IMR-90 (cell line): ENCODE measurements around the gene U2SURP. TPM values are rescaled to one million over a fixed set of nuclear protein-coding genes. Genes with fewer than 3 reads are reported as not detected.

Source experiments
- ATAC-seq: fragments of 200-7000 bp; cut with Tn5 transposase; 2 replicates; pipeline ENCODE4 v1.9.1; 2020; ENCODE audit warnings: low read depth, mild to moderate bottlenecking, moderate library complexity
- BruUV-seq: library from RNA; stranded (reverse); fragments of 400-500 nt; replicated peaks from 2 replicates; lab custom pipeline; 2021; lab: Mats Ljungman, UMichigan
- CTCF ChIA-PET: fragments of 300-600 bp; formaldehyde crosslinking; extraction: SDS; loops from one replicate; lab custom pipeline; 2021; ENCODE audit warnings: antibody characterized with exemption; lab: Yijun Ruan, JAX
- POLR2A ChIA-PET: fragments of 300-600 bp; sonication (Branson Sonifier 250); formaldehyde crosslinking; loops from one replicate; lab custom pipeline; 2022; ENCODE audit warnings: antibody characterized with exemption; ENCODE audit not compliant: unreplicated experiment; lab: Charles Lee
- DNase-seq: peaks from one replicate; pipeline ENCODE4 v3.0.0; 2013
- H2AFZ ChIP-seq: replicated peaks from 2 replicates; pipeline ENCODE3; 2013; ENCODE audit warnings: low read length, mild to moderate bottlenecking; ENCODE audit not compliant: poor library complexity
- H2AK5ac ChIP-seq: 2 replicates; pipeline ENCODE4 v1.6.1; 2013; ENCODE audit warnings: low read depth, low read length, inconsistent platforms
- H2AK9ac ChIP-seq: replicated peaks from 2 replicates; pipeline ENCODE3; 2013; ENCODE audit warnings: mild to moderate bottlenecking, low read depth, low read length, moderate library complexity; ENCODE audit not compliant: poor library complexity
- H2BK120ac ChIP-seq: 2 replicates; pipeline ENCODE4 v1.6.1; 2013; ENCODE audit warnings: low read depth, low read length, inconsistent platforms
- H2BK15ac ChIP-seq: 3 replicates; pipeline ENCODE4 v1.6.1; 2013; ENCODE audit warnings: low read depth, low read length, inconsistent platforms
- H2BK20ac ChIP-seq: 2 replicates; pipeline ENCODE4 v1.6.1; 2013; ENCODE audit warnings: low read depth, mild to moderate bottlenecking, inconsistent platforms, low read length, moderate library complexity
- H2BK5ac ChIP-seq: 2 replicates; pipeline ENCODE4 v1.6.1; 2013; ENCODE audit warnings: mild to moderate bottlenecking, low read depth, low read length, inconsistent platforms; ENCODE audit not compliant: poor library complexity, severe bottlenecking
- H3K14ac ChIP-seq: replicated peaks from 2 replicates; pipeline ENCODE4 v1.6.1; 2013; ENCODE audit warnings: low read depth, low read length, inconsistent platforms
- H3K18ac ChIP-seq: 2 replicates; pipeline ENCODE4 v1.6.1; 2013; ENCODE audit warnings: low read depth, low read length, control low read depth
- H3K23ac ChIP-seq: 2 replicates; pipeline ENCODE4 v1.6.1; 2013; ENCODE audit warnings: low read depth, low read length, inconsistent platforms
- H3K27ac ChIP-seq: 2 replicates; pipeline ENCODE4 v1.5.1; 2013; ENCODE audit warnings: mild to moderate bottlenecking, control low read depth, low read length; ENCODE audit not compliant: insufficient read depth
- H3K27me3 ChIP-seq: 2 replicates; pipeline ENCODE4 v1.6.1; 2013; ENCODE audit warnings: low read length; ENCODE audit not compliant: control insufficient read depth, insufficient read depth
- H3K36me3 ChIP-seq: 2 replicates; pipeline ENCODE4 v1.6.1; 2013; ENCODE audit warnings: low read length, mixed read lengths; ENCODE audit not compliant: control insufficient read depth, insufficient read depth
- H3K4ac ChIP-seq: 2 replicates; pipeline ENCODE4 v1.6.1; 2013; ENCODE audit warnings: low read depth, low read length, inconsistent platforms
- H3K4me1 ChIP-seq: 2 replicates; pipeline ENCODE4 v1.6.1; 2013; ENCODE audit warnings: low read length, mixed read lengths; ENCODE audit not compliant: control insufficient read depth, insufficient read depth
- H3K4me2 ChIP-seq: 2 replicates; pipeline ENCODE4 v1.6.1; 2013; ENCODE audit warnings: low read depth, mild to moderate bottlenecking, control low read depth, low read length, moderate library complexity
- H3K4me3 ChIP-seq: 2 replicates; pipeline ENCODE4 v1.5.1; 2013; ENCODE audit warnings: low read depth, mild to moderate bottlenecking, control low read depth, low read length, moderate library complexity; ENCODE audit not compliant: insufficient read depth
- H3K56ac ChIP-seq: 2 replicates; pipeline ENCODE4 v1.6.1; 2013; ENCODE audit warnings: low read length, inconsistent platforms; ENCODE audit not compliant: insufficient read depth; ENCODE audit errors: extremely low read depth
- H3K79me1 ChIP-seq, 2 experiments: 2 replicates each; pipeline ENCODE4 v1.6.1; 2013; ENCODE audit warnings: low read length in 2 of 2, inconsistent platforms in 1 of 2, low read depth in 1 of 2
- H3K9ac ChIP-seq: 2 replicates; pipeline ENCODE4 v1.6.1; 2013; ENCODE audit warnings: low read depth, low read length, control low read depth
- H3K9me1 ChIP-seq: 2 replicates; pipeline ENCODE4 v1.6.1; 2013; ENCODE audit warnings: low read length, inconsistent platforms; ENCODE audit not compliant: insufficient read depth
- H3K9me3 ChIP-seq: 2 replicates; pipeline ENCODE4 v1.6.1; 2013; ENCODE audit warnings: low read length; ENCODE audit not compliant: control insufficient read depth, insufficient read depth
- H4K20me1 ChIP-seq: 2 replicates; pipeline ENCODE4 v1.6.1; 2013; ENCODE audit warnings: low read length, inconsistent platforms; ENCODE audit not compliant: insufficient read depth
- H4K5ac ChIP-seq: 2 replicates; pipeline ENCODE4 v1.6.1; 2013; ENCODE audit warnings: mild to moderate bottlenecking, low read depth, low read length, control low read depth
- H4K8ac ChIP-seq, 2 experiments: 2 replicates each; pipeline ENCODE4 v1.6.1; 2013; ENCODE audit warnings: low read depth in 2 of 2, low read length in 2 of 2, control low read depth in 1 of 2, inconsistent platforms in 1 of 2
- H4K91ac ChIP-seq: 2 replicates; pipeline ENCODE4 v1.6.1; 2013; ENCODE audit warnings: low read depth, low read length, inconsistent platforms; ENCODE audit not compliant: insufficient read depth
- CHD1 ChIP-seq: IDR thresholded peaks from 2 replicates; pipeline ENCODE4 v1.6.1; 2012; ENCODE audit warnings: low read depth, low read length, improper control_type of control experiment
- CTCF ChIP-seq: conservative IDR thresholded peaks from 2 replicates; pipeline ENCODE4 v1.5.1; 2012; ENCODE audit warnings: mild to moderate bottlenecking, low read depth, low read length, improper control_type of control experiment
- FOS ChIP-seq: fragments of 150-350 bp; IDR thresholded peaks from 2 replicates; pipeline ENCODE4 v1.6.1; 2016; ENCODE audit warnings: low read depth, low read length
- MAFK ChIP-seq: IDR thresholded peaks from 2 replicates; pipeline ENCODE4 v1.6.1; 2012; ENCODE audit warnings: low read depth, low read length, improper control_type of control experiment
- MAZ ChIP-seq: IDR thresholded peaks from 2 replicates; pipeline ENCODE4 v1.6.1; 2012; ENCODE audit warnings: low read depth, mild to moderate bottlenecking, low read length, improper control_type of control experiment, moderate library complexity, borderline replicate concordance
- MXI1 ChIP-seq: IDR thresholded peaks from 2 replicates; pipeline ENCODE4 v1.6.1; 2012; ENCODE audit warnings: low read depth, mild to moderate bottlenecking, low read length, moderate library complexity, borderline replicate concordance
- NFE2L2 ChIP-seq: fragments of 150-350 bp; IDR thresholded peaks from 2 replicates; pipeline ENCODE4 v1.6.1; 2016; ENCODE audit warnings: low read depth, mild to moderate bottlenecking, low read length
- POLR2A ChIP-seq: IDR thresholded peaks from 2 replicates; pipeline ENCODE4 v1.6.1; 2012; ENCODE audit warnings: mild to moderate bottlenecking, low read depth, low read length
- RAD21 ChIP-seq: IDR thresholded peaks from 2 replicates; pipeline ENCODE4 v1.6.1; 2012; ENCODE audit warnings: low read length, improper control_type of control experiment
- RFX5 ChIP-seq: IDR thresholded peaks from 2 replicates; pipeline ENCODE4 v1.8.0; 2012; ENCODE audit warnings: low read depth, mild to moderate bottlenecking, low read length, moderate library complexity
- SMC3 ChIP-seq: fragments of 150-350 bp; IDR thresholded peaks from 2 replicates; pipeline ENCODE4 v1.6.1; 2016; ENCODE audit warnings: low read depth, mild to moderate bottlenecking, antibody characterized with exemption, low read length, moderate library complexity
- WGBS, 2 experiments: methylation state at CpG; one replicate each; pipeline versions ENCODE4 v1.1.5 to v1.1.7; 2013; ENCODE audit warnings: missing lambda C conversion rate in 2 of 2; ENCODE audit not compliant: insufficient read length in 1 of 2; ENCODE audit errors: extremely low coverage in 2 of 2; 5-methylcytosine and 5-hydroxymethylcytosine counted together
- dilution Hi-C: fragments of 300-500 bp; cut with HindIII; formaldehyde crosslinking; loops from one replicate; pipeline ENCODE4 v1.14.3; 2018; ENCODE audit warnings: low sequenced_read_pairs; ENCODE audit not compliant: unreplicated experiment
- in situ Hi-C: fragments of 300-500 bp; cut with MboI; formaldehyde crosslinking; loops from 3 replicates; pipeline ENCODE4 v1.14.3; 2019; ENCODE audit warnings: low sequenced_read_pairs, inconsistent platforms, mixed read lengths
- intact Hi-C: fragments of 100-400 bp; cut with micrococcal nuclease; formaldehyde crosslinking; loops from 2 replicates; pipeline ENCODE4 v1.10.0; 2022
- polyA plus RNA-seq, 3 experiments: library from polyadenylated mRNA; depleted of rRNA; stranded (reverse); fragments of >200 nt; gene quantifications; 2 replicates each; pipeline ENCODE4 v1.2.3, GENCODE V29; 2012; ENCODE audit warnings: low replicate concordance in 1 of 3
- total RNA-seq: library from RNA; depleted of rRNA; stranded (reverse); fragments of >200 nt; gene quantifications from 2 replicates; pipeline ENCODE4 v1.2.3, GENCODE V29; 2012
- TF ChIP-seq, protein P1 (sequence below): fragments of 150-350 bp; IDR thresholded peaks from 2 replicates; pipeline ENCODE4 v1.6.1; 2017; ENCODE audit warnings: mild to moderate bottlenecking, antibody characterized with exemption, low read length, low read depth
- TF ChIP-seq, protein P2 (sequence below): fragments of 150-350 bp; IDR thresholded peaks from 2 replicates; pipeline ENCODE4 v1.6.1; 2016; ENCODE audit warnings: low read depth, mild to moderate bottlenecking, low read length, moderate library complexity, borderline replicate concordance

Gene U2SURP
- total and polyA plus RNA-seq, 2 of the 4 experiments (the other 2 are of a cell fraction), result 24.8 to 29.4 TPM

- DNase-seq, result no peak
- no peak overlapping the region for H2AK9ac ChIP-seq
- peak overlapping the region; percentile 76 for H3K4me3 ChIP-seq
- H3K9ac ChIP-seq, result peak overlapping the region; percentile 93
- TSS peak; percentile 56 for BruUV-seq
- H3K9me3 ChIP-seq, result no peaks in the 10 kb centered on the region
- no peaks in the 10 kb centered on the region for H3K27me3 ChIP-seq
- no peak overlapping the region for H4K91ac ChIP-seq
- WGBS, 2 experiments, result no CpG with 5 or more reads among the region's 9 CpGs
- peaks cover 33% of the 10 kb centered on the region for H4K20me1 ChIP-seq
- H3K56ac ChIP-seq, result 0 out of 2 replicates have a peak overlapping the region, but pooled peaks have one; percentile 13
- no peak overlapping the region for H2BK15ac ChIP-seq
- no peak overlapping the region; a peak in 1 of 4 replicates for H4K8ac ChIP-seq
- intact Hi-C loops, result loop anchor here (5.0 kb wide), 1 partner anchor 425 kb away; the partner anchor contains the start of gene ATR
- H3K79me1 ChIP-seq, result peaks cover 7 to 20% of the 10 kb centered on the region in 2 experiments; a peak in 3 of 4 replicates
- H3K23ac ChIP-seq, result no peak overlapping the region
- in situ Hi-C loops, result no loop called here
- H2BK5ac ChIP-seq, result no peak overlapping the region
- dilution Hi-C loops, result no loop called here
- ChIA-PET CTCF (interaction anchor here (0.7 to 1.4 kb wide), 4 partner anchors 14 to 416 kb away, joined by 3 read pairs; no protein-coding TSS in a partner anchor), POLR2A (no interaction called here)
- H3K18ac ChIP-seq, result no peak overlapping the region
- H4K5ac ChIP-seq, result no peak overlapping the region
- peak overlapping the region; percentile 92 for H3K4me2 ChIP-seq
- H3K9me1 ChIP-seq, result no peaks in the 10 kb centered on the region; the same call in 1 of the 2 replicates
- no peak overlapping the region for H3K27ac ChIP-seq
- no peak for TF ChIP-seq CTCF
- TF ChIP-seq MXI1, result no peak
- TF ChIP-seq NFE2L2, result no peak
- TF ChIP-seq CHD1, result no peak
- no peak for TF ChIP-seq POLR2A
- TF ChIP-seq, protein P1, sequence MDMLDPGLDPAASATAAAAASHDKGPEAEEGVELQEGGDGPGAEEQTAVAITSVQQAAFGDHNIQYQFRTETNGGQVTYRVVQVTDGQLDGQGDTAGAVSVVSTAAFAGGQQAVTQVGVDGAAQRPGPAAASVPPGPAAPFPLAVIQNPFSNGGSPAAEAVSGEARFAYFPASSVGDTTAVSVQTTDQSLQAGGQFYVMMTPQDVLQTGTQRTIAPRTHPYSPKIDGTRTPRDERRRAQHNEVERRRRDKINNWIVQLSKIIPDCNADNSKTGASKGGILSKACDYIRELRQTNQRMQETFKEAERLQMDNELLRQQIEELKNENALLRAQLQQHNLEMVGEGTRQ, result no peak
- TF ChIP-seq, protein P2, sequence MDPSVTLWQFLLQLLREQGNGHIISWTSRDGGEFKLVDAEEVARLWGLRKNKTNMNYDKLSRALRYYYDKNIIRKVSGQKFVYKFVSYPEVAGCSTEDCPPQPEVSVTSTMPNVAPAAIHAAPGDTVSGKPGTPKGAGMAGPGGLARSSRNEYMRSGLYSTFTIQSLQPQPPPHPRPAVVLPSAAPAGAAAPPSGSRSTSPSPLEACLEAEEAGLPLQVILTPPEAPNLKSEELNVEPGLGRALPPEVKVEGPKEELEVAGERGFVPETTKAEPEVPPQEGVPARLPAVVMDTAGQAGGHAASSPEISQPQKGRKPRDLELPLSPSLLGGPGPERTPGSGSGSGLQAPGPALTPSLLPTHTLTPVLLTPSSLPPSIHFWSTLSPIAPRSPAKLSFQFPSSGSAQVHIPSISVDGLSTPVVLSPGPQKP, result no peak
- no peak for TF ChIP-seq MAFK
- TF ChIP-seq FOS, result no peak
- no peak for TF ChIP-seq MAZ
- TF ChIP-seq RFX5, result no peak
- no peak for TF ChIP-seq SMC3
- no peak for TF ChIP-seq RAD21
- no peak overlapping the region for H3K4ac ChIP-seq
- H3K36me3 ChIP-seq, result no peaks in the 10 kb centered on the region
- peaks cover 3% of the 10 kb centered on the region; the same call in 1 of the 2 replicates for H3K4me1 ChIP-seq
- no peak overlapping the region for H2AFZ ChIP-seq
- no peak overlapping the region for H2AK5ac ChIP-seq
- no peak overlapping the region for H3K14ac ChIP-seq
- no peak overlapping the region for H2BK120ac ChIP-seq
- H2BK20ac ChIP-seq, result no peak overlapping the region
- no peak for ATAC-seq
Measured at GRCh38 chr3:143002727-143003126, 1.4 kb downstream of the U2SURP start.
